Adrenal gland (tissue), 5 donors: ENCODE measurements around the gene ZNF655.

ENCODE experiments used
- POLR2A ChIP-seq, 2 donors: fragments of 450-650 bp; IDR thresholded peaks; one replicate each; pipeline ENCODE4 v1.6.1; 2017; ENCODE audit warnings: antibody characterized with exemption in 2 of 2, mild to moderate bottlenecking in 2 of 2, moderate library complexity in 1 of 2
- TF ChIP-seq, protein P1 (sequence below), 6 experiments: fragments of 450-650 bp in 4 of 6; fragments of 200-600 bp in 2 of 6; sonication (generic) in 1 of 6; IDR thresholded peaks; 1 replicate in 5 of 6; 2 replicates in 1 of 6; pipeline versions ENCODE4 v1.5.1 to v1.8.0; 2016 to 2021; ENCODE audit warnings: antibody characterized with exemption in 6 of 6, mild to moderate bottlenecking in 2 of 6, moderate library complexity in 1 of 6
- donor health status: DM: no; HTN: no; CAD: no.

DNA sequence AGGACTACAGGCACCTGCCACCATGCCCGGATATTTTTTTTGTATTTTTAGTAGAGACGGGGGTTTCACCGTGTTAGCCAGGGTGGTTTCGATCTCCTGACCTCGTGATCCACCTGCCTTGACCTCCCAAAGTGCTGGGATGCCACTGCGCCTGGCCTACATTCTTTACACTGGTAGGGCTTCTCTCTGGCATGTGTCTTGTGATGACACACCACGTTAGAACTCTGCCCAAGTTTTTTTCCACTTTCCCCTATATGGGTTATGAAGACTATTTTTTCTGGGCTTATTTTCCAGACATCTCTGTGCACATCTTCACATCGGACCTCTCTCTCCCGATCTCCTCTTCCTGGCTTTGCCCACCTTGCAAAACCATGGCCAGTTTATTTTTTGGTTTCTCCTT, 17.2 kb upstream of the ZNF655 start:
- TF ChIP-seq, protein P1, sequence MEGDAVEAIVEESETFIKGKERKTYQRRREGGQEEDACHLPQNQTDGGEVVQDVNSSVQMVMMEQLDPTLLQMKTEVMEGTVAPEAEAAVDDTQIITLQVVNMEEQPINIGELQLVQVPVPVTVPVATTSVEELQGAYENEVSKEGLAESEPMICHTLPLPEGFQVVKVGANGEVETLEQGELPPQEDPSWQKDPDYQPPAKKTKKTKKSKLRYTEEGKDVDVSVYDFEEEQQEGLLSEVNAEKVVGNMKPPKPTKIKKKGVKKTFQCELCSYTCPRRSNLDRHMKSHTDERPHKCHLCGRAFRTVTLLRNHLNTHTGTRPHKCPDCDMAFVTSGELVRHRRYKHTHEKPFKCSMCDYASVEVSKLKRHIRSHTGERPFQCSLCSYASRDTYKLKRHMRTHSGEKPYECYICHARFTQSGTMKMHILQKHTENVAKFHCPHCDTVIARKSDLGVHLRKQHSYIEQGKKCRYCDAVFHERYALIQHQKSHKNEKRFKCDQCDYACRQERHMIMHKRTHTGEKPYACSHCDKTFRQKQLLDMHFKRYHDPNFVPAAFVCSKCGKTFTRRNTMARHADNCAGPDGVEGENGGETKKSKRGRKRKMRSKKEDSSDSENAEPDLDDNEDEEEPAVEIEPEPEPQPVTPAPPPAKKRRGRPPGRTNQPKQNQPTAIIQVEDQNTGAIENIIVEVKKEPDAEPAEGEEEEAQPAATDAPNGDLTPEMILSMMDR (IDR thresholded peaks at IDR 0.05) = no peak
- TF ChIP-seq POLR2A (IDR thresholded peaks at IDR 0.05) = no peak
